Renal pelvis (tissue), 4 donors: ENCODE measurements around the gene DNAH7. TPM values are rescaled to one million over a fixed set of nuclear protein-coding genes. Genes with fewer than 3 reads are reported as not detected.
"Not testable (repeated sequence)": the region's sequence is repeated elsewhere in the genome, so short reads cannot be mapped to it uniquely, and the experiment has no call there.

Source experiments
- DNase-seq: peaks from one replicate; pipeline ENCODE4 v3.0.0-alpha.2; 2013
- polyA plus RNA-seq, 3 donors: library from polyadenylated mRNA; unstranded; fragments of 120-200 nt; gene quantifications; one replicate each; pipeline ENCODE4 v1.2.1, GENCODE V29; 2013; ENCODE audit not compliant: insufficient read length in 3 of 3

DNAH7 gene
- polyA plus RNA-seq, 3 donors, result 6.1 to 14.0 (median 7.4) TPM

- DNase-seq, result no peak
Measured at GRCh38 chr2:195730912-195731311, 337.7 kb downstream of the DNAH7 start.

- DNase-seq, result no peak
Measured at GRCh38 chr2:195727106-195727505, 341.5 kb downstream of the DNAH7 start.

DNA sequence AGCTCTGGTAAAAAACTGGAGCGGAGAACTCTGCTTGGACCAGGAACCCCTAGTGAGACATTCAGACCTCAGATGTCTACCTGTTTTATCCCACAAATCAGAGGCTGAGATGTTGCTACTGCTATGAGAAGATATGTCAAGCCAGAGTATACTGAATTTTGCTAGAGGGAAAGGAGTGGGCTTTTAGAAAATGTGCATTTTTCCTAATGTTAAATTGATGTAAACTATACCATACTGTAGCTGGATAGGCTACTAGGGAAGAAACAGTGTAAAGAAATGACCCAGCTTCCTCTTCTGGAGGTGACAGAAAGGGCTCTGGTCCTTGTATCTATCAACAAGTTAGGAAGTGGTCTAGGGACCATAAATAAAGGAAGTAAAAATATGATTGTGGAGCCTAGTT lies 346.6 kb downstream of the DNAH7 start:
- no peak for DNase-seq

- DNase-seq, result no peak
Measured at GRCh38 chr2:195721042-195721441, 347.6 kb downstream of the DNAH7 start.

- no peak for DNase-seq
Measured at GRCh38 chr2:195716466-195716865, 352.2 kb downstream of the DNAH7 start.

- no peak for DNase-seq
Measured at GRCh38 chr2:195711478-195711877, 357.2 kb downstream of the DNAH7 start.

GRCh38 chr2:195709901-195710806 lies 358.5 kb downstream of the DNAH7 start:
- no peak for DNase-seq

DNA sequence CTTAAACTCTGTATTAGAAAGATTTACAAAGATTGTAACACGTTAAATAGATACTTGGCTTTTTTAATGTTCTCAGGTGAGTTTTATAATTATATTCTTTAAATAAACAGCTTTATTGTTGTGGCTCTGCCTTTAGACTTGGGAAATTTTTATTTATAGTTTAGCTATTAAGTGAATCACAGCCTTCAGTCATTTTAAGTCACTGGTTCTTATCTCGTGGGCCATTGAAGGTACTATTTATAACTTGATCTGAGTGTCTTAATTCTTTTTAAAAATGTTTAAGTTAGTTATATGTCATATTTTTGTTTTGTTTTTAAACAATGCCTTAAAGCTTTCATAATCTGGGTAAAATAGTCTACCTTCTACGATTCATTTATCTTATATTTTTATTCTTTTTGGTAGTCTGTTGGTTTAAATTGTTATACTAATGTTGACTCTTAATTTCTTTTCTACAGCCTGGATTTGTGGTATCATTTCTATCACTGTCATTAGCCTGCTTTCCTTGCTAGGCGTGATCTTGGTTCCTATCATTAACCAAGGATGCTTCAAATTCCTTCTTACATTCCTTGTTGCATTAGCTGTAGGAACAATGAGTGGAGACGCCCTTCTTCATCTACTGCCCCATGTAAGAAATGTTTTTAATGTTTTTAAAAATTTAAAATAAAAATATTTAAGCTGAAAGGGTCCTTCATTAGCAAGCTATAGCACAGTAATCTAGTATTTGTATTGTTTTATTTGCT lies 362.3 kb downstream of the DNAH7 start:
- DNase-seq, result no peak

GRCh38 chr2:195700480-195700879 lies 368.2 kb downstream of the DNAH7 start:
- no peak for DNase-seq

DNA sequence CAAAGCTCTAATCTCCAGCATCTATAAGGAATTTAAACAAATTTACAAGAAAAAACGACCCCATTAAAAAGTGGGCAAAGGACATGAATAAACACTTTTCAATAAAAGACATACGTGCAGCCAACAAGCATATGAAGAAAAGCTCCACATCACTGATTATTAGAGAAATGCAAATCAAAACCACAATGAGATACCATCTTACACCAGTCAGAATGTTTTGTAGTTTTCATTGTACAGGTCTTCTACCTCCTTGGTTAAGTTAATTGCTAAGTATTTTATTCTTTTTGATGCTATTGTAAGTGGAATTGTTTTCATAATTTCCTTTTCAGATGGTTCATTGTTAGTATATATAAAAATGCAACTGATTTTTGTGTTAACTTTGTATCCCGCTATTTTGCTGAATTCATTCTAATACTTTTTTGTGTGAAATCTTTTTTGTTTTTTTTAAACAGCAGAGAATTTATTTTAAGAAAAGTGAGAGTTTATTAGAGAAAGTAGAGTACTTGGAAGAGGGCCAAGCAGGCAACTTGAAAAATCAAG lies 370.9 kb downstream of the DNAH7 start:
- DNase-seq, result no peak

- DNase-seq, result no peak
Measured at GRCh38 chr2:195696012-195696411, 372.6 kb downstream of the DNAH7 start.

GRCh38 chr2:195695002-195695631 lies 373.5 kb downstream of the DNAH7 start:
- no peak for DNase-seq

GRCh38 chr2:195694553-195694952 lies 374.1 kb downstream of the DNAH7 start:
- DNase-seq, result no peak

DNA sequence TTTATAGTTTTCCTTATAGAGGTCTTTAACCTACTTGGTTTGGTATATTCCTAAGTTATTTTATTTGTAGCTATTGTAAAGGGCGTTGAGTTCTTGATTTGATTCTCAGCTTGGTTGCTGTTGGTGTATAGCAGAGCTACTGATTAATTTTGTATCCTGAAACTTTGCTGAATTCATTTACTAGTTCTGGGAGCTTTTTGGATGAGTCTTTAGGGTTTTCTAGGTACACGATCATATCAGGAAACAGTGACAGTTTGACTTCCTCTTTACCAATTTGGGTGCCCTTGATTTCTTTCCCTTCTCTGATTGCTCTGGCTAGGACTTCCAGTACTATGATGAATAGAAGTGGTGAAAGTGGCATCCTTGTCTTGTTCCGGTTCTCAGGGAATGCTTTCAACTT lies 376.1 kb downstream of the DNAH7 start:
- DNase-seq, result not testable (repeated sequence)

Other genes with a start within 250 kb of the DNAH7 start
- 10 to 100 TPM in 1 of 3 donors, 1 to 10 TPM in 2; 7.8 to 10.5 (median 9.6) TPM for gene STK17B, start 102.7 kb upstream of the DNAH7 start, polyA plus RNA-seq